Measurements from ENCODE around the gene ACSF3. TPM values are rescaled to one million over a fixed set of nuclear protein-coding genes. Genes with fewer than 3 reads are reported as not detected.
"Not testable (repeated sequence)": the region's sequence is repeated elsewhere in the genome, so short reads cannot be mapped to it uniquely, and the experiment has no call there.

ACSF3 gene
- total RNA-seq, 1 donor = 20.7 TPM

- H3K4me3 ChIP-seq (ENCODE audit: low read depth, low read length) = no peak overlapping the region
- no peak for TF ChIP-seq CTCF (IDR thresholded peaks at IDR 0.05; ENCODE audit: insufficient read depth, low read depth, low read length)
- no peak for DNase-seq (ENCODE audit: low read depth)
Measured at GRCh38 chr16:89160977-89161701, 67.5 kb downstream of the ACSF3 start.

- no peak for DNase-seq (ENCODE audit: low read depth)
- no peak overlapping the region for H3K4me3 ChIP-seq (ENCODE audit: low read depth, low read length)
- no peak for TF ChIP-seq CTCF (IDR thresholded peaks at IDR 0.05; ENCODE audit: insufficient read depth, low read depth, low read length)
Measured at GRCh38 chr16:89161763-89162713, 68.4 kb downstream of the ACSF3 start.

GRCh38 chr16:89163297-89163696 is 69.6 kb downstream of the ACSF3 start:
- no peak for TF ChIP-seq CTCF (IDR thresholded peaks at IDR 0.05; ENCODE audit: insufficient read depth, low read depth, low read length)

GRCh38 chr16:89164436-89164835 is 70.8 kb downstream of the ACSF3 start:
- H3K4me3 ChIP-seq (ENCODE audit: low read depth, low read length) = no peak overlapping the region
- no peak for DNase-seq (ENCODE audit: low read depth)
- TF ChIP-seq CTCF (IDR thresholded peaks at IDR 0.05; ENCODE audit: insufficient read depth, low read depth, low read length) = no peak

More at GRCh38 chr16:89163297-89163696, 69.6 kb downstream of the ACSF3 start:
- DNase-seq (ENCODE audit: low read depth) = no peak
- no peak overlapping the region for H3K4me3 ChIP-seq (ENCODE audit: low read depth, low read length)

GRCh38 chr16:89164847-89165680 is 71.4 kb downstream of the ACSF3 start:
- no peak for TF ChIP-seq CTCF (IDR thresholded peaks at IDR 0.05; ENCODE audit: insufficient read depth, low read depth, low read length)
- H3K4me3 ChIP-seq (ENCODE audit: low read depth, low read length) = no peak overlapping the region
- DNase-seq (ENCODE audit: low read depth) = no peak

GRCh38 chr16:89165681-89165979 is 72.0 kb downstream of the ACSF3 start:
- not testable (repeated sequence) for DNase-seq (ENCODE audit: low read depth)

More at GRCh38 chr16:89165681-89165979, 72.0 kb downstream of the ACSF3 start:
- H3K4me3 ChIP-seq (ENCODE audit: low read depth, low read length) = not testable (repeated sequence)

Data from fibroblast of villous mesenchyme (primary cell).